Fibroblast of skin of right quadriceps (primary cell): ENCODE data around the gene DUSP6.
A peak's percentile ranks its signal among the peaks of the same experiment; 100 is the strongest.
"Not testable (repeated sequence)": the region's sequence is repeated elsewhere in the genome, so short reads cannot be mapped to it uniquely, and the experiment has no call there.

Experiments
- DNase-seq: peaks from one replicate; pipeline ENCODE4 v3.0.0-alpha.2; 2013

The DUSP6 gene

DNA sequence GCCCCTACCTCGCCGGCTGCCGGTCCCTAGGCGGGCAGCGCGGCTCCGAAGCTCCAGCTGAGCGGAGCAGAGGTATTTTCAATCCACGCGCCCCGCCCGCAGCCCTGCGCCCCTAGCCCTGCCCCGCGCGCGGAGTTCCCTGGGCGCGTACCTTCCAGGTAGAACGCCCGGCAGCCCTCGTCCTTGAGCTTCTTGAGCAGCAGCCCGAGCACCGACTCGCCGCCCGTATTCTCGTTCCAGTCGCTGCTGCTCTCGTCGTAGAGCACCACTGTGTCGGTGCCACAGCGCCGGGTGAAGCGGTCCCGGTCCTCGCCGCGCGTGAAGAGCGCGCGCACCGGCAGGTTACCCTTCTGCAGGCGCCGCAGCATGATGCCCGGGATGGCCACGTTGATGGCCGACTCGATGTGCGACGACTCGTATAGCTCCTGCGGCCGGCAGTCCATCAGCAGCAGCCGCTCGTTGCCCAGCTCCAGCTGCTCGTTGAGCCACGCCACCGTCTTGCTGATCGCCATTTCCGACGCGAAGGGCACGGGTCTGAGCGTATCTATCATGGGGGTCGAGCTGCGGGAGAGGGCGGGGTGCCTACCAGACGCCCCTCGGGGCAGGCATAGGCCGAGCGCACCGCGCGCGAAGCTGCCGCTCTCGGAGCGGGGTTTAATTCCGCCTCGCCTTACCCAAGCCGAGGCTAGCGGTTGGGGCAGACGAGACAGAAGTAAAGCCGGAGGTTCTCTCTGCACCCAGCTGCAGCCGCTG lies 636 bp downstream of the DUSP6 start:
- DNase-seq = peak; percentile 27

DNA sequence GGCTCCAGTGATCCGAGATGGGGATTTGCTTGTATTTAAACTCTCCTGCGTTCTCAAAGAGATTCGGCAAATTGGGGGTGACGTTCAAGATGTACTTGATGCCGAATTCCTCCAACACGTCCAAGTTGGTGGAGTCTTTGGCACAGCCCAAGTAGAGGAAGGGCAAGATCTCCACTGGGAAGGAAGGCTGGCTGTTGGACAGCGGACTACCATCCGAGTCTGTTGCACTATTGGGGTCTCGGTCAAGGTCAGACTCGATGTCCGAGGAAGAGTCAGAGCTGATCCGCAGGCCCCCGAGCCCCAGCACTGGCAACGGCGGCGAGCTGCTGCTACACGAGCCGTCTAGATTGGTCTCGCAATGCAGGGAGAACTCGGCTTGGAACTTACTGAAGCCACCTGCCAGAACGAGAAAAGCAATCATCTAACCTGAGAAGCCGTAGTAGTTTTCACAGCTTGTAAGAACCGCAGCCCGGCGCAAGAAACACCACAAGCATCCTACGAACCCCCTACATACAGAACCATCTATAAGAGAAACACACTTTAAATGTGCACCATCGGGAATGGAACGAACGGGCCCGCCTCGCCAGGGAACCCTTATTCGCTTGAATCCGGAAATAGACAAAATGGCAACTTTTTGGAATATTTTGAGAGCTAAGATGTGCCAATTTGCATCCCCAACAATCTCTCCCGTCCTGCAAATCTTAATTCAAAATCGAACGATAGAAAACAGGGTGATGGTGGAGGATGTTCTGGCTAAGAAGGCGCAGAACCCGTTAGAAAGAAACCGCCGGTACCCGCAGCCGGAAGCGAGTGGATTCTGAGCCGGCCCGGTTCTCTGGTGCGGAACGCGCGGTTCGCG lies 1.4 kb downstream of the DUSP6 start:
- no peak for DNase-seq

DNA sequence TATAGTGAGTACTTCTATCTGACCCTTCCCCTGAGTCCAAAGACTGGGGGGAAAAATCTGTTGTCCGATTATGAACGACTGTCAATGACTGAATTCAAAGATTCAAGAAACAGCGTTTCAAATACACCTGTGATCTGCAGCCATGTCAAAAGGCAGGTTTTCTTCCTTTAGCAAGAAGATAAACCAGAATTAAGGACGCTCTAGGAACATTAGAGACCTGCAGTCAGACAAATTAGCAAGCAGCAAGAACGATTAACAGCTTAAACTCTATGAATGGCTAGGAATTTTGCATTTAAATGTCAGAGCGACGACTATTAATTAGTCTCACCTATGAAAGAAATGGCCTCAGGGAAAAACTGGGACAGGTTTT lies 2.1 kb downstream of the DUSP6 start:
- no peak for DNase-seq

DNA sequence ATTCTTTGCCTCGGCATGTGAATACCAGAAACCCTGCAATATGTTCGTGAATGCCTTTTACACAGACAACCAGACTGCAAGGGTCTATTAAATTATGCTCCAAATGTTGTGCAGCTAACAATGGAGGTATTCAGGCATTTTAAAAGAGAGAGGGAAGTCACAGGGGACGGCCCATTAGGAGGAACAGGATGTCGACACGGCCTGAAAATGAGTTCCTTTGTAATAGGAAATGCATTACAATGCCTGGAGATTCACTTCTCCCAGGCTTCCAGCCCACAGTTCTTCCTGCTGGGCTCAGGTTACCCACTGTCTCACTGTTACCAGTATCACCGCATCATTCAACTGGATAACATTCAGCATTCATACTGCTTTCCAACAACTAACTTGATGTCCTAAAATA lies 2.5 kb downstream of the DUSP6 start:
- DNase-seq = peak; percentile 58

DNA sequence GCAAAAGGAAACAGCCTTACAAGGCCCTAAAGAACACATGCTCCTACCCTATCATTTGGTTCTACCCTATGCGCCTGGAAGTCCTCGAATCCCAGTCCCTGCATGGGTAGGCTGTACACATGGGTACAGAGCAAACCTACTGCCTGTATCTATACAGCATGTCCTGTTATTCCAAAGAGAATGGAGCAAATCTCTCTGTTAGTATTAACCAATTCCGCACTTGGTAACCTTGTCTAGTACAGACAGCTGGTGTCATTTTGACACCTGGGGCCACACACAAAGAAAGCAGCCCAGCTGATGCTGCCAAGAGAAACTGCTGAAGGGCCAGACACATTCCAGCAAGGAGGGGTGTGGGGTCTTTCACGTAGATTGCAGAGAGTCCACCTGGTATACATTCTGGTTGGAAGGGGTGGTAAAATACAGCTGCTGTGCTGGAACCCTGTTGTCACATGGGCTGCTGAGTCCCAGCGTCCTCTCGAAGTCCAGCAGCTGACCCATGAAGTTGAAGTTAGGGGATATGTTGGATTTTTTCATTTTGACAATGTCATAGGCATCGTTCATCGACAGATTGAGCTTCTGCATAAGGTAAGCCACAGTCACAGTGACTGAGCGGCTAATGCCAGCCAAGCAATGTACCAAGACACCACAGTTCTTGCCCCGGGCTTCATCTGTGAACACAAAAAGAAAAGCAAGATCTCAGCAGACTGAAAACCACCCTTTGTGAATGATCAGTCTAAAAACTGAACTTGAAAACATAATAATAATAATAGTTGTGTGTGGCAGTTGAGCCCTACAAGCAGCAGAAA lies 3.2 kb downstream of the DUSP6 start:
- DNase-seq = no peak

DNA sequence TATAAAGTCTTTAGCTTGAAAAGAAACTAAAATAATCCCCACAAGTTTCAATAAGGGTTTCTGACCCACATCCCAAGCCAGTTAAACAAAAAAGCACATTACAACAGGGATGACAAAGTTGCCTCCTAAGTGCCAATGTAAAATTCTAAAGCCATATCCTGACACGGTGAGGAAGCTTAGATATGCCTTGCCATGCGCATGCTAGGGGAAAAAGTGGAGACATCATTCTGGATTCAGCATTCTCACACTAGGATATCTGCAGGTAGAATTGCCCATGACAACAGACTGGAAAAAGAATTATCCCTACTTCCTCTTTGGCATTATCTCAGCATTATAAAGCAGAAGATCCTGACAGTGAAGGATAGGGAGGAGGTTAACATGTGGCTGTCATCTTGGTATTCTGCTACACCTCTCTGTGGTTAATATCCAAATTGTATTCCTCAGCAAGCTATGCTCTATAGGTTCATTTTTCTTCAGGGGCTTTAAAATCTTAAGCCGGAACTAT lies 4.9 kb downstream of the DUSP6 start:
- no peak for DNase-seq

DNA sequence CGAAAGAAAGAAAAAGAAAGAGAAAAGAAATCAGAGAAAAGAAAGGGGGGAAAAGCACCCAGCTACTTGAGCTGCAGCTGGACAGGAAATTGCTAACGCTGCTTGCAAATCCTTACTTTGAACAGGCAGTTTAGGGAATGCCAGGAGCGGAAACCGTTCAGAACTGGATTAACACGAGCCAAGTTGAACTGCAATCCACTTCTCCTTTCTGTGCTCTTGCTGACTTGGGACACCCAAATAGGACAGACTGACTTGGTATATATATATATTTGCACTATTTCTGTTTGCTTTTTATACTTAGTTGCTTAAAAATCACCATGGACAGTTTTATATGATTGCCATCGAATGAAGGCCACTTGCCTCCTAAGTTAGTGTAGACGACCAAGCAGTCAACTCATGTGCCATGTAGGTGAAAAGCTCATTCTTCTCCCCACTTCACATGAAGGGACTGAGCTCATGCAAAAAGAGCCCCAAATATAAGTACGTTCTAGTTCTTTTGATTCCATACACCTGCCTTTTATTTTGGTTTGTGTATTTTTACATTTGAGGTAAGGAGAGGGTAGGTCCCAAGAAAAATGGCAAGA lies 5.5 kb downstream of the DUSP6 start:
- DNase-seq = peak; percentile 54

DNA sequence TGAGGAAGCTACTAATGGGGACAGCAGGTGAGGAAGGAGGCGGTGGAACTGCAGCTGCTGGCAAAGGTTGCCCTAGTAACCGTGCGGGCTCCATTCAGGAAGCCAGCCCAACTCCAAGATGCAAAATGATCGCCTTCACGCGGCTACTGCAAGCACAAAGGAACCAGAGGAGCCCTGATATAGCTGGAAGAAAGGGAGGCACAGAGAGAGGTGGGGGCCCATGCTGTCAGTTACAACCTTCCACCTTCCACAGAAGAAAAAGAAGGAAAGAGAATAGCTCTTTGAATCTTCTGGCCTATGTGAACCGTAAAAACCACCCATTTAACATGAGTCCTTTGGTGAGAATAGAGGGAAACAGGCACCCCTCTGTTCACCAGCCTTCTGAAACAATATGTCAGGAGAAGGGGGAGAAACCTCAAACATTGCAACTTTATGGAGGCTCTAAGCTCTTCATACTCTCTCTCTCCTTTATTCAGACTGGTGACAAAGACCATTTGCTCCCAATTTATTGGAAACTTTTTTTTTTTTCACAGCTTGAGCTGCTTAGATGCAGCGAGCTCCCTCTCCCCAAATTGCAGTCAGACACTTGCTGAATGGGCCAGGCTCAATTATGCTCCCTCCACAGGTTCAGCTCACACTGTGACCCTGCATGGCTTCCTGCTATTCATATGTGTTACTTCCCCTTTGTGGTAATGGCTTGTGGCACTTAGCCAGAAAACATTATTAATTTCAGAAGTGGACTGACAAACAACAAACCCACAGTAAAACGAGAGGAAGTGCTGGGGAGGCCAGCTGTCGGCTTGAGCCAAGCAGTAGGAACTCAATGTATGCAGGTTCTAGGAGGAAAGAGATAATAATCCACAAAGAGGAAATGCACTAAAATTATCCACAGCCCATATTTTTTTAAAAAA lies 6.2 kb downstream of the DUSP6 start:
- peak; percentile 65 for DNase-seq

DNA sequence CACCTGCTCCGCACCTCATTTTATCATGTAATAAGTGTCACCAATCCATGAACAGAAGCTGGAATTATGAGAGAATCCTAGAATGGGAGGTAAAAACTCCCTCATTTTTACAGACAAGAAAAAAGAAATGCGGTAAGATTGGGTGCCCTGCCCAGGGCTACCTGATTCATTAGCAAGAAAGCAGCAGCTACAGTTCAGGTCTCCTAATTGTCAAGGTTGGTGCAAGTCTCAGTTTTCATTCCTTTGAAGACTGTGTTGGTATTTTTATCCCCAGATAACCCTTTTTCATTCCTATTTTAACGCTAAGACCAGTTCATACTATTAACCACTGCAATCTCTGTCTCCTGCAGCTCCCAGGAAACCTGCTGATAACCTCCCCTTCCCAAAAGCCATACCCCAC lies 6.9 kb downstream of the DUSP6 start:
- DNase-seq = no peak

DNA sequence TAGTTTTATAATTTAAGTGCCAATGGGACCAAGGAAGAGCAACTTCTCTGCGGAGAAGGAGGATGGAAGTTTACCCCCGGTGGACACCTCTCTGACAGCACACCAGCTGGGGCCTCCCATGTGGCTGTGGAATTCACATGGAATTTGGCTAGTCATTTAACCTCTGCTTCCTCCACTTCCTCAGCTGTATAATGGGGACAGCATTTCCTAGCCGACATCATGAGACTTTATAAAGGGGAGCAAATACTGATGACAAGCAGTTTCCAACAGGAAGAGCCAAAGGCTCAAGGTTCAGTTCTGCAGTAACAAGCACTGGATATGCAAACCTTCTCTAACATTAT lies 7.5 kb downstream of the DUSP6 start:
- DNase-seq = no peak

DNA sequence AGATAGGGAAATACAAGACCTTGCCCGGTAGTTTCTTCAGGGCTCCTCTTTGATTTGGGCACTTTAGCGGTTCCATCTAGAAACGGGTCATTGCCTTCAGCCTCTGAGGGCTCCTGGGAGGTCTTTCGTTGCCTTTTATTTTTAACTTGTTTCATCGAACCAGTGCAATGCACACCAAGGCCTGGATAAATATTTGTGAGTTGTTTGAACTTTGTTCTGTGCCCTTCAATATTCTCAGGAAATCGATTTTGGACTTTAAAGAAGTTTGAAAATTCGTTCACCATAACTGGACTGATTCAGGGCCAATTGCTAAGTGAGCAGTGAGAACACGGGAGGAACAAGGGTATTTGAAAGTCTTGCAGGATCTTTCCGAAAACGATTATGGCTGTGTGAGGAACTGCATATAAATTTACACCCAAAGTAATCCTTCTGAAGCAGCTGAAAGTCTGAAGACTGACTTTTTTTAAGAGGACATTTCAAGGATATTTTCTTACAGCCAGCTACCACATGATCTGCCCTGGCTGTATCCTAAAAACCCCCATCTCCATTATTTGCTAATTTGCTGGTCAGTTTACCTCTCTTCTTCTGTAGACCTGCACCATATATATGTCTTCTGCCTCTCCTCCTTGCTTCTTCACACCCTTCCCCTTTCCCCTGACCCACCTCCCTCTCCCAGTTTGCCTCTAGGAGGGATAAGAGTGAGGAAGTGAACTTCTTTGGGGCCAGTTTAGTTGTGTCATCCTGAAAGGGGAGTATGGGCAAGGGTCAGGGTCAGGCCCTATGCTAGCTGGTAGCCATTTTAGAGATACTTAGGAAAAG lies 8.0 kb downstream of the DUSP6 start:
- no peak for DNase-seq

DNA sequence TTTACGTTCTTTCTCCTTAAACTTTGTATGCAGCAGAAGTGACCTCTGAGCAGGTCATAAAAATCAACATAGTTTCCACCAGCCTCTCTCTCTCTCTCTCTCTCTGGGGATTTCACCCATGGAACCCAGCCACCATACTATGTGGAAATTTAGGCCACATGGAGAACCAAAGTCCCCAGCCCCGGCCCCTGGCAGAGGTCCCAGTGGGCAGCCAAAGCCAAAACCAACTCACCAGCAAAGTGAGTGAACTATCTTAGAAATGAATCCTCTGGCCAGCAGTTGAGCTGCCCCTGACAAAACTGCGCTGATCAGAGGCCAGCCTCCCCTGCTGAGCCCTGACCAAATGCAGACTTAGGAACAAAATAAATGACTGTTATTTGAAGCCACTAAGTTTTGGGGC lies 9.2 kb downstream of the DUSP6 start:
- DNase-seq = no peak

DNA sequence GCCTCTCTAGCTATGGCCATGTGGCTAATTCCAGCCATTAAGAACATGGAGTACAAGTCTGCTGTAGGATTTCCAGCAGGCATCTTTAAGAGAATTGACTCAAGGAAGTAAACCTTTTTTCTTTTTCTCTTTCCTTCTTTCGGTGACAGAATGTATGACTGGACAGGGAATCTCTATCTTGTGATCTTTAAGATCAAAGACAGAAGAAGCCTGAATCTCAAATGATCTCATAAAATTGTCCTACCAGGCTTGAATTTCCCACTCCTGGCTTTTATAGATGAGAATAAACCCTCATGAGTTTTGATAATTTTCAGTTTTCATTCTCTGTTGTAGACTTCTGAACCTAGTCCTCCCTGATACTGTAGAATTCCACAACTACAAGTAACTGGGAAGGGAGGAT lies 11.4 kb downstream of the DUSP6 start:
- DNase-seq = no peak

DNA sequence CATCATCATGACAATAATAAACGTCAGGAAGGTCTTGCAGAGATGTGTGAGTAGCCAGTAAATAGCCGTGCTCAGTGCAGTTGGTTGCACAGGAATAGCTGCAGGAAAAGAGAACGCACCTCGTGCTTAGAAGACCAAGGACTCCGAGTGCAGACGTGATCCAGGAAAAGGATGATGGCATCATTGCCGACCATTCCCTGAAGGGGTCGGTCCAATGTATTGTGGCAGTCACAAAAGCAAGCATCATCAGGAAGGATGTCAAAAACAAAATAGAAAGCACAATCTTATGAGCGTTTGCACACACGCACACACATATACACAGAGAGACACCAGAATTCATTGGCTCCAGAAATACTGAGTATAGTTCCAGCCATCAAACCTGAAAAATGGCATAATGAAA lies 12.8 kb downstream of the DUSP6 start:
- DNase-seq = no peak

DNA sequence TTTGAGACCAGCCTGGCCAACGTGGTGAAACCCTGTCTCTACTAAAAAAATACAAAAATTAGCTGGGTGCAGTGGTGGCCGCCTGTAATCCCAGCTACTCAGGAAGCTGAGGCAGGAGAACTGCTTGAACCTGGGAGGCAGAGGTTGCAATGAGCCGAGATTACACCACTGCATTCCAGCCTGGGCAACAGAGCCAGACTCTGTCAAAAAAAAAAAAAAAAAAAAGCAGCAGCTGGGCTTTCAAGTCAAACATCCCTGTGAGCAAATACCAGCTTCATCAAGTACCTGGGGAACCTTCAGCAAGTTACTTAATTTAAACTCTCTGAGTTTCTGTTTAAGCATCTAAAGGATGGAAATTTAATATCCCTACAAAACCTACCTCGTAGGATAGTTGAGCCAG lies 15.2 kb downstream of the DUSP6 start:
- not testable (repeated sequence) for DNase-seq

DNA sequence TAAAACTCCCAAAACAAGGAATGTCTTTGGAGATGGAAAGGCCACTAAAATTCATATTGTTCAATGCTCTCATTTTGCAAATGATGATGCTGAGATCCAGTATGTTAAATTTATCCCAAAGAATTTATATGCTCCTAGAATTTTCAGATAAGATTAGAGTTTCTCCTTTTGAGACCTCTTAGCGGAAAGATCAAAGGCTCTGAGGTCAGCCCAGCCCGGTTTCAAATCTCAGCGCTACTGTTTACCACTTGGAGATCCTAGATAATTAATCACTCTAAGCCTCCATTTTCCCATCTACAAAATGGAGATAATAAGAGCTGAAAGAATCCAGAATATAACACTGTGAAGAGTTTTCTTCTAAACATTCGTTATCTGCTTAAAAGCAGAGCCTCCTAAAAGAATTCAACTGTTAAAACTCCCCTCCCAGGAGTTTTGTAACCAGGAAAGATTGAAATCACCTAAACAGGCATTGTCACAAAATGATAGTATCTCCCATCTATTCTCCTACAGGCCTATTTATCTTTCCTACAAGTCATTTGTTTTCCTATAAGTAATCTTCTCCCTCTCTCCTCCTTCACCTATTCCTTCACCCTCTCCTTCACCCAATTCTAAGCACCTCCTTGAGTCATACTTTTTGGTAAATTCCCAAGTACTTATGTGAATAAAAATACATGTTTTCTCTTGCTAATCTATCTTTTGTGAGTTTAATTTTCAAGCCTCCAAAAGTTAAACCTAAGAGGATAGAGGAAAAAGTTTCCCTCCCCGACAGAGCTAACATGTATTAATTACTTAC lies 16.7 kb downstream of the DUSP6 start:
- no peak for DNase-seq

DNA sequence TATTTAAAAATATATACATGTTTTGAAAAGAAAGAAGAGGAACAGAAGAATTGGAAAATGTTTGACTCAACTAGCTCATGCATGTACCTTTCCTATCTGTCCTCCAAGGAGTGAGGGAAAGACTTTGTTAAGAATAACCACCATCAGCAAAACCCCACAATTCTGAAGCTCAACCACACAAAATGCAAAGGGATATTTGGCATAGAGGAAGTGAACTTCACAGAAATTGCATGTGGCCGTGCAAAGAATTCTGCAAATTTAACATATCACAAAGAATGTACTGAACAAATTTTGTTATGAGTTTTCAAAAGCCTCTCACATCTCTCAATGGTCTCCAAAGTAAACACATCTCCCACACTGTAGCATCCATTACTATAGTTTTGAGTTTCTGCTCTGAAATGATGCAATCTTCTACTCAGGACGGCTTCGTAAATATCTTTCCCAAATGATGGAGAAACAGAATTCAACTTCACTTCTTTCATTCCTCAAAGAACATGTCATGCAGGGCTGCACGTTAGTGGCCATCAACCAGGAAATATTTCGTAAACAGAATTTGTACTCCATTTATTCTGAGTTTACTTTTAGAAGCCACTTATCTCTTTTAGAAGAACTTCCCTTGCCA lies 17.6 kb downstream of the DUSP6 start:
- DNase-seq = no peak

DNA sequence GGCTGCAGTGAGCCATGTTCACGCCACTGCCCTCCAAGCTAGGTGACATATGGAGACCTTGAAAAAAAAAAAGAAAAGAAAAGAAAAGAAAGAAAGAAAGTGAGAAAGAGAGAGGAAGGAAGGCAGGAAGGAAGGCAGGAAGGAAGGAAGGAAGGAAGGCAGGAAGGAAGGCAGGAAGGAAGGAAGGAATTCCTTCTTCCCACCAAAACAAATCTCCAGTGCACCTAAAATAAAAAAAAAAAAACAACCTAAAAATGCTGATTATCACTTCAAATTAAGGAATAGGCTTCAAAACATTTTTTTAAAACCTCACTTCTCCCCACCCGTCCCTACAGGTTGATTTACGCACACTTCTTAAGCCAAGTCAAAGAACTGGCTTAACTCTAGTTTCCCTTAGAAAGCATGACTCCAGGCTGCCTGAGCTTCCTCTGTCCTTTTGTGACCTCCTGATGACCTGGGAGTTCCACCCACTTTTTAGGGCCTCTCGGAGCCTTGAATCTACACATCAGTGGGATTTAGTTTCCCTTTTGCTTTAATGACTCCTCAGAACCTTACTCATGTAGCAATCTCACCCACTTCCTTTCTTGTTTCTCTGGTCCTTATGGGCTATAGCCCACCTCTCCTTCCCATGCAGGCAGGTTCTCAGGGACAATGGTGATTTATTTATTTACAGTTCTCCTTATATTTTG lies 18.6 kb downstream of the DUSP6 start:
- no peak for DNase-seq
